GM12878 (cell line): ENCODE results near the gene SSBP4. TPM values are rescaled to one million over a fixed set of nuclear protein-coding genes. Genes with fewer than 3 reads are reported as not detected.

Experiments used
- ATF3 ChIP-seq: IDR thresholded peaks from 2 replicates; pipeline ENCODE4 v1.6.1; 2011; ENCODE audit warnings: low read depth, mild to moderate bottlenecking, low read length, moderate library complexity, borderline replicate concordance; ENCODE audit errors: extremely low read depth
- ATF7 ChIP-seq: fragments of 450-650 bp; IDR thresholded peaks from 2 replicates; pipeline ENCODE4 v1.6.1; 2016; ENCODE audit warnings: low read depth, mild to moderate bottlenecking
- BHLHE40 ChIP-seq, 2 experiments: fragments of 450-650 bp in 1 of 2; IDR thresholded peaks; 2 replicates each; pipeline ENCODE4 v1.6.1; 2011 to 2017; ENCODE audit warnings: low read depth in 2 of 2, borderline replicate concordance in 1 of 2, improper control_type of control experiment in 1 of 2, low read length in 1 of 2, mild to moderate bottlenecking in 1 of 2
- CREB1 ChIP-seq: IDR thresholded peaks from 2 replicates; pipeline ENCODE4 v1.6.1; 2012; ENCODE audit warnings: low read depth, mild to moderate bottlenecking, inconsistent platforms
- DPF2 ChIP-seq: fragments of 450-650 bp; IDR thresholded peaks from 2 replicates; pipeline ENCODE4 v1.6.1; 2017; ENCODE audit warnings: mild to moderate bottlenecking
- GABPA ChIP-seq: IDR thresholded peaks from 2 replicates; pipeline ENCODE4 v1.6.1; 2014; ENCODE audit warnings: antibody characterized with exemption, low read depth, mild to moderate bottlenecking, inconsistent platforms
- MAX ChIP-seq: IDR thresholded peaks from 2 replicates; pipeline ENCODE4 v1.6.1; 2012; ENCODE audit warnings: low read depth, low read length, improper control_type of control experiment
- MEF2A ChIP-seq: IDR thresholded peaks from 2 replicates; pipeline ENCODE4 v1.6.1; 2011; ENCODE audit warnings: low read depth, mild to moderate bottlenecking, low read length, moderate library complexity; ENCODE audit not compliant: insufficient read depth
- MTA2 ChIP-seq: fragments of 450-650 bp; IDR thresholded peaks from 2 replicates; pipeline ENCODE4 v1.6.1; 2016; ENCODE audit warnings: low read depth, mild to moderate bottlenecking, moderate library complexity
- MTA3 ChIP-seq: IDR thresholded peaks from 2 replicates; pipeline ENCODE4 v1.6.1; 2012; ENCODE audit warnings: low read length, inconsistent platforms, borderline replicate concordance
- MYC ChIP-seq: IDR thresholded peaks from 2 replicates; pipeline ENCODE4 v1.6.1; 2011; ENCODE audit warnings: mild to moderate bottlenecking, low read length, moderate library complexity, inconsistent platforms; ENCODE audit not compliant: insufficient read depth, insufficient replicate concordance, insufficient read length, severe bottlenecking
- NFXL1 ChIP-seq: fragments of 450-650 bp; IDR thresholded peaks from 2 replicates; pipeline ENCODE4 v1.6.1; 2017; ENCODE audit warnings: antibody characterized with exemption, mild to moderate bottlenecking, borderline replicate concordance
- RELB ChIP-seq: fragments of 450-650 bp; IDR thresholded peaks from 2 replicates; pipeline ENCODE4 v1.6.1; 2017; ENCODE audit warnings: low read depth, mild to moderate bottlenecking, moderate library complexity
- SREBF1 ChIP-seq: IDR thresholded peaks from 2 replicates; pipeline ENCODE4 v1.6.1; 2012; ENCODE audit warnings: mild to moderate bottlenecking, low read length
- TCF12 ChIP-seq: IDR thresholded peaks from 2 replicates; pipeline ENCODE4 v1.6.1; 2011; ENCODE audit warnings: low read depth, mild to moderate bottlenecking, low read length
- WRNIP1 ChIP-seq: IDR thresholded peaks from 2 replicates; pipeline ENCODE4 v1.6.1; 2011; ENCODE audit warnings: low read depth, low read length, improper control_type of control experiment, borderline replicate concordance
- polyA plus RNA-seq, 11 experiments: library from polyadenylated mRNA; depleted of rRNA in 4 of 11; unstranded in 6 of 11; stranded (reverse) in 5 of 11; fragments of >200 nt; fragmentation: Nextera tagmentation in 4 of 11; fragmentation: Illumina TruSeq in 1 of 11; extraction: Ambion mirVana in 4 of 11; extraction: Trizol in 1 of 11; gene quantifications; 1 replicate in 1 of 11; 2 replicates in 10 of 11; pipeline versions ENCODE4 v1.2.1 to v1.2.3, GENCODE V29; 2011 to 2016; ENCODE audit warnings: inconsistent platforms in 2 of 11, missing spikeins in 2 of 11, low read depth in 1 of 11
- total RNA-seq, 4 experiments: library from RNA; depleted of rRNA in 3 of 4; stranded (reverse); fragments of >200 nt in 3 of 4; fragmentation: Illumina TruSeq in 1 of 4; extraction: Trizol in 1 of 4; gene quantifications; 2 replicates each; pipeline versions ENCODE4 v1.2.1 to v1.2.3, GENCODE V29; 2013 to 2021
- TF ChIP-seq, protein P1 (sequence below): fragments of 450-650 bp; formaldehyde crosslinking; IDR thresholded peaks from 2 replicates; pipeline ENCODE4 v1.5.0; 2022; ENCODE audit warnings: mild to moderate bottlenecking, missing genetic modification characterization
- TF ChIP-seq, protein P2 (sequence below): fragments of 450-650 bp; IDR thresholded peaks from 2 replicates; pipeline ENCODE4 v1.6.1; 2018; ENCODE audit warnings: borderline replicate concordance, mild to moderate bottlenecking; ENCODE audit not compliant: partially characterized antibody
- TF ChIP-seq, protein P3 (sequence below): IDR thresholded peaks from 2 replicates; pipeline ENCODE4 v1.6.1; 2012; ENCODE audit warnings: low read depth, low read length, improper control_type of control experiment

Gene SSBP4
- total and polyA plus RNA-seq, 10 of the 15 experiments (the other 5 are each of a cell fraction or from before 2014, with no cell fraction given), result 0.37 to 150 (median 38.9) TPM

- TF ChIP-seq, protein P1, sequence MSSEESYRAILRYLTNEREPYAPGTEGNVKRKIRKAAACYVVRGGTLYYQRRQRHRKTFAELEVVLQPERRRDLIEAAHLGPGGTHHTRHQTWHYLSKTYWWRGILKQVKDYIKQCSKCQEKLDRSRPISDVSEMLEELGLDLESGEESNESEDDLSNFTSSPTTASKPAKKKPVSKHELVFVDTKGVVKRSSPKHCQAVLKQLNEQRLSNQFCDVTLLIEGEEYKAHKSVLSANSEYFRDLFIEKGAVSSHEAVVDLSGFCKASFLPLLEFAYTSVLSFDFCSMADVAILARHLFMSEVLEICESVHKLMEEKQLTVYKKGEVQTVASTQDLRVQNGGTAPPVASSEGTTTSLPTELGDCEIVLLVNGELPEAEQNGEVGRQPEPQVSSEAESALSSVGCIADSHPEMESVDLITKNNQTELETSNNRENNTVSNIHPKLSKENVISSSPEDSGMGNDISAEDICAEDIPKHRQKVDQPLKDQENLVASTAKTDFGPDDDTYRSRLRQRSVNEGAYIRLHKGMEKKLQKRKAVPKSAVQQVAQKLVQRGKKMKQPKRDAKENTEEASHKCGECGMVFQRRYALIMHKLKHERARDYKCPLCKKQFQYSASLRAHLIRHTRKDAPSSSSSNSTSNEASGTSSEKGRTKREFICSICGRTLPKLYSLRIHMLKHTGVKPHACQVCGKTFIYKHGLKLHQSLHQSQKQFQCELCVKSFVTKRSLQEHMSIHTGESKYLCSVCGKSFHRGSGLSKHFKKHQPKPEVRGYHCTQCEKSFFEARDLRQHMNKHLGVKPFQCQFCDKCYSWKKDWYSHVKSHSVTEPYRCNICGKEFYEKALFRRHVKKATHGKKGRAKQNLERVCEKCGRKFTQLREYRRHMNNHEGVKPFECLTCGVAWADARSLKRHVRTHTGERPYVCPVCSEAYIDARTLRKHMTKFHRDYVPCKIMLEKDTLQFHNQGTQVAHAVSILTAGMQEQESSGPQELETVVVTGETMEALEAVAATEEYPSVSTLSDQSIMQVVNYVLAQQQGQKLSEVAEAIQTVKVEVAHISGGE (CRISPR knock-in tag), result peak; percentile 50; the same call in 1 of the 2 replicates
- TF ChIP-seq CREB1, result 0 out of 2 replicates have a peak, but pooled peaks have one; percentile 24
- TF ChIP-seq MAX, result peak; percentile 64; the same call in 1 of the 2 replicates
- TF ChIP-seq BHLHE40 (IDR thresholded peaks at IDR 0.05; ENCODE audit: borderline replicate concordance in 1 of 2, low read depth in 2 of 2, low read length in 1 of 2), result peak; percentile 87 to 90
- TF ChIP-seq TCF12, result peak; percentile 71; the same call in 1 of the 2 replicates
- peak; percentile 63 for TF ChIP-seq RELB
- TF ChIP-seq WRNIP1, result no peak
- peak; percentile 81 for TF ChIP-seq GABPA
- peak; percentile 41 for TF ChIP-seq ATF7
- peak; percentile 56; the same call in 1 of the 2 replicates for TF ChIP-seq DPF2
- no peak for TF ChIP-seq NFXL1
- peak; percentile 58 for TF ChIP-seq MYC
- TF ChIP-seq, protein P2, sequence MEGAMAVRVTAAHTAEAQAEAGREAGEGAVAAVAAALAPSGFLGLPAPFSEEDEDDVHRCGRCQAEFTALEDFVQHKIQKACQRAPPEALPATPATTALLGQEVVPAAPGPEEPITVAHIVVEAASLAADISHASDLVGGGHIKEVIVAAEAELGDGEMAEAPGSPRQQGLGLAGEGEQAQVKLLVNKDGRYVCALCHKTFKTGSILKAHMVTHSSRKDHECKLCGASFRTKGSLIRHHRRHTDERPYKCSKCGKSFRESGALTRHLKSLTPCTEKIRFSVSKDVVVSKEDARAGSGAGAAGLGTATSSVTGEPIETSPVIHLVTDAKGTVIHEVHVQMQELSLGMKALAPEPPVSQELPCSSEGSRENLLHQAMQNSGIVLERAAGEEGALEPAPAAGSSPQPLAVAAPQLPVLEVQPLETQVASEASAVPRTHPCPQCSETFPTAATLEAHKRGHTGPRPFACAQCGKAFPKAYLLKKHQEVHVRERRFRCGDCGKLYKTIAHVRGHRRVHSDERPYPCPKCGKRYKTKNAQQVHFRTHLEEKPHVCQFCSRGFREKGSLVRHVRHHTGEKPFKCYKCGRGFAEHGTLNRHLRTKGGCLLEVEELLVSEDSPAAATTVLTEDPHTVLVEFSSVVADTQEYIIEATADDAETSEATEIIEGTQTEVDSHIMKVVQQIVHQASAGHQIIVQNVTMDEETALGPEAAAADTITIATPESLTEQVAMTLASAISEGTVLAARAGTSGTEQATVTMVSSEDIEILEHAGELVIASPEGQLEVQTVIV, result peak; percentile 56
- no peak for TF ChIP-seq MTA3
- TF ChIP-seq SREBF1, result no peak
- TF ChIP-seq MEF2A, result 0 out of 2 replicates have a peak, but pooled peaks have one; percentile 15
- TF ChIP-seq MTA2, result peak; percentile 2; the same call in 1 of the 2 replicates
- 0 out of 2 replicates have a peak, but pooled peaks have one; percentile 2 for TF ChIP-seq ATF3
- TF ChIP-seq, protein P3, sequence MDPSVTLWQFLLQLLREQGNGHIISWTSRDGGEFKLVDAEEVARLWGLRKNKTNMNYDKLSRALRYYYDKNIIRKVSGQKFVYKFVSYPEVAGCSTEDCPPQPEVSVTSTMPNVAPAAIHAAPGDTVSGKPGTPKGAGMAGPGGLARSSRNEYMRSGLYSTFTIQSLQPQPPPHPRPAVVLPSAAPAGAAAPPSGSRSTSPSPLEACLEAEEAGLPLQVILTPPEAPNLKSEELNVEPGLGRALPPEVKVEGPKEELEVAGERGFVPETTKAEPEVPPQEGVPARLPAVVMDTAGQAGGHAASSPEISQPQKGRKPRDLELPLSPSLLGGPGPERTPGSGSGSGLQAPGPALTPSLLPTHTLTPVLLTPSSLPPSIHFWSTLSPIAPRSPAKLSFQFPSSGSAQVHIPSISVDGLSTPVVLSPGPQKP, result peak; percentile 53; the same call in 1 of the 2 replicates
These were observed 59.5 kb downstream of the SSBP4 start (continued) for GRCh38 chr19:18478545-18479311.
